HG02798 (cell line): ENCODE results near the gene ANKRD18B.
"Not testable (repeated sequence)": the region's sequence is repeated elsewhere in the genome, so short reads cannot be mapped to it uniquely, and the experiment has no call there.

ENCODE experiments used
- ATAC-seq: cut with Tn5 transposase; IDR thresholded peaks from one replicate; pipeline ENCODE4 v1.9.1; 2021; ENCODE audit warnings: mild to moderate bottlenecking; ENCODE audit not compliant: unreplicated experiment, poor library complexity

ANKRD18B gene

DNA sequence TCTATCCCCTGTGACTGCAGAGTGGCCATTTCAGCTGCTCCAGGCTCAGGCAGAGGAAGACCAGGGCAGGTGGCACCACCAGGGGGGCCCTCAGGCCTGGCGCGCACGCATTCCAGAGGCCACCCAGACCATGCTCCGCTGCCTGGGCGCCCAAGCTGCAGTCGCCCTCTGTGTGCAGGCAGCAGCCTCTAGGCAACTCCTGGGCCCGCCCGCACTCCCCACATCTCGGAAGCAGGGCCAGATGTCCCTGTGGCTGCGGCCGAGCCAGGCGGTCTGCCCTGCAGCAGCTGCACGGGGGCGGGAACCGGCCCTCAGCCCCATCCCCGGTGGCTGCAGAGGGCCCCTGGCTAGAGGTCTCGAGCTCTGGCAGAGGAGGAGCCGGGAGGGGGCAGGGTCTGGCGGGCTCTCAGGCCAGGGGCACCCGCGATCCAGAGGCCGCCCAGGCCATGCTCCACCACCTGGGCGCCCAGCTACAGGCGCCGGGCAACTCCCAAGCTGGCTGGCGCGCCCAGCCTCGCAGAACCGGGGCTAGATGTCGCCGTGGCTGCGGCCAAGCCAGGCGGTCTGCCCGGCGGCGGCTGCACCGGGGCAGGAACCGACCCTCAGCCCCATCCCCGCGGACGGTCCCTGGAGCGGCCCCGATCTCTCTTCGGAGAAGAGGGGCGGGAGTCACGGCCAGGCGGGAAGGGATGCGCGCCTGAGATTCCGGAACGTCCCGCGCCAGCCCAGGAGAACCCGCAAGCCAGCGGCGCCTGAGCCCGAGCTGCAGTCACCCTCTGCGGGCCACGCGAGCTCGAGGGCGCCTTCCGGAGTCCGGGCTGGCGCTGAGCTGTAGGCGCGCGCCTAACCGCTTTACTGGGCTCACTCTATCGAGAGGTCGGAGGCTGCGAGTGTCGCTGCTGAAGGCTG lies at the start of gene ANKRD18B:
TSS of gene ANKRD18B (plus strand) at position 855 of the 909 bp plus-strand sequence. CDS start 239 bp downstream, outside the sequence.
- not testable (repeated sequence) for ATAC-seq

- ATAC-seq, result no peak
These were observed 48.7 kb upstream of the ANKRD18B start for GRCh38 chr9:33475357-33475756.

DNA sequence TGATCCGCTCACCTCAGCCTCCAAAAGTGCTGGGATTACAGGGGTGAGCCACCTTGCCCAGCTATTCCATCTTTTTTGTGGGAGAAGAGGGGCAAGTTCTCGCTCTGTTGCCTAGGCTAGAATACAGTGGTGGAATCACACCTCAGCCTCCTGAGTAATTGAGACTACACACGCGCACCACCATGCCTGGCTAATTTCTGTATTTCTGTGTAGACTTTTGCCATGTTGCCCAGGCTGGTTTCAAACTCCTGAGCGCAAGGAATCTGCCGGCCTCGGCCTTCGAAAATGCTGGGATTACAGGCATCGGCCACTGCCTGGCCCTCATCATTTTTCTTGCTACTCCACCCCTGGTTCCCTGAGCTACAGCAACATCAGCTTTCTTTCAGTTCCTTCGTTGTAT lies 47.5 kb upstream of the ANKRD18B start:
- ATAC-seq, result no peak

DNA sequence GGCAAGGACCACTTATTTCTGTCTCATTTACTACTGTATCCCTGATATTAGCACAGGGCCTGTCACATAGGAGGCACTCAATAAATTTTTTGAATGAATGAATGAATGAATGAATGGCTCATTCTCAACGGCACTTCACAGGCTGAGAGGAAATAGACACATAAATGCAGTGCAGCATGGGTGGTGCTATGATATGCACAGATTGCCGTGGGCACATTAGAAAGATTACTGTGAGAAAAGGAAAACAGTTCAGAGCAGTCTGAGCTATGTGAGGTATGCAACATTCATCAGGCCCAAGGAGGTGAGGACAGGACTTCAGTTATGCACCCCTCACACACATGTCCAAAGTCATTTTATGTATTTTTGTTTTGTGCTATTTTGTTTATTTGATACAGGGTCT lies 43.9 kb upstream of the ANKRD18B start:
- ATAC-seq, result no peak

DNA sequence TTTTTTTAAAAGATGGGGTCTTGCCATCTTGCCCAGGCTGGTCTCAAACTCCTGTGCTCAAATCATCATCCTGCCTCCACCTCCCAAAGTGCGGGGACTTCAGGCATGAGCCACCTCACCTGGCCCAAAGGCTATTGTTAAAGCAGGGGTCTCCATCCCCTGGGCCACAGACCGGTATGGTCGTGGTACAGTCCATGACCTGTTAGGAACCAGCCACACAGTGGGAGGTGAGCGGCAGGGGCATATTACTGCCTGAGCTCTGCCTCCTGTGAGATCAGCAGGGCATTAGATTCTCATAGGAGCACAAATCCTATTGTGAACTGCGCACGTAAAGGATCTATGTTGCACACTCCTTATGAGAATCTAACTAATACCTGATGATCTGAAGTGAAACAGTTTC lies 43.1 kb upstream of the ANKRD18B start:
- no peak for ATAC-seq

- ATAC-seq, result not testable (repeated sequence)
These were observed 38.7 kb upstream of the ANKRD18B start for GRCh38 chr9:33485312-33485711.

GRCh38 chr9:33489066-33489465 lies 35.0 kb upstream of the ANKRD18B start:
- ATAC-seq, result no peak

- not testable (repeated sequence) for ATAC-seq
These were observed 30.2 kb upstream of the ANKRD18B start for GRCh38 chr9:33493819-33494218.

GRCh38 chr9:33498387-33498786 lies 25.7 kb upstream of the ANKRD18B start:
- no peak for ATAC-seq

- no peak for ATAC-seq
These were observed 17.3 kb upstream of the ANKRD18B start for GRCh38 chr9:33506626-33507370.

DNA sequence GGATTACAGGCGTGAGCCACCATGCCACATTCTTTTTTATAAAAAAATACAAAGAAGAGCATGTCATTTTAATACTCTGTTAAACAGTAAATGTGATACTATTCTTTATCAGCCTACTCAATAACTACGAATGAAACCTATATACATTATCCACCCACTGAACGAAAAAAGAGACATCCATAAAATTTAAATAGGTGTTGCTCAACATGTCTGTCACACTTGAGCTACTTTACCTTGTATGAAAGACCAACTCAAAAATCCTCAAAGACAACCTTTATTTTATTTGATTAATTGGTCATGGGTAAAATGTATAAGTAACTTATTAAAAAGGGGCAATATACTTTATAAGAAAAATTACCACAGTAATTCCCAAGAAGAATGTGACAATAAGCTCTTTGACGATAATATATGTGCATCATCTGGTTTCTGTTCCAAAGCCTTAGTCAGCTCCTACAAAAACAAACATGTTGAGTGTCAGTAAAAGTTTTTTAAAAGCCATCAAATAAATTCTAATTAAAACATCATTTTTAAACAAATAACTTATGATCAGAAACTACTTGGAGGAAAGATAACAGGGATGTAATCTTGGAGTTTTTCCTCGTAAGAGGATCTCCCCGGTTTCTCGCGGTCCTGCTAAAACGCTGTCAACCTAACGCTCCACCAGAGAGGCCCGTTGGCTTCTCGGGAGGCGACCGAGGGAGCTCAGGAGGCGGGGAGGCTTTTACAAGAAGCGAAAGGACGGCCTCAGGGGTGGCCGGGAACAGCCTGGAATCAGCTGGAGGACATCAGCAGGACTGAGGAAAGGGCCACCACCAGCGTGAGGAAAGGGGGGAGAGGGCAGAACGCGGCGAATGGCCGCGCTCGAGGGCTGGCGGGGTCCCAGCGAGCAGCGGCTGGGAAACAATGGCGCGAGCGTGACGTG lies 13.5 kb upstream of the ANKRD18B start:
- peak; percentile 70 for ATAC-seq

GRCh38 chr9:33511184-33511517 lies 12.9 kb upstream of the ANKRD18B start:
- ATAC-seq, result not testable (repeated sequence)

DNA sequence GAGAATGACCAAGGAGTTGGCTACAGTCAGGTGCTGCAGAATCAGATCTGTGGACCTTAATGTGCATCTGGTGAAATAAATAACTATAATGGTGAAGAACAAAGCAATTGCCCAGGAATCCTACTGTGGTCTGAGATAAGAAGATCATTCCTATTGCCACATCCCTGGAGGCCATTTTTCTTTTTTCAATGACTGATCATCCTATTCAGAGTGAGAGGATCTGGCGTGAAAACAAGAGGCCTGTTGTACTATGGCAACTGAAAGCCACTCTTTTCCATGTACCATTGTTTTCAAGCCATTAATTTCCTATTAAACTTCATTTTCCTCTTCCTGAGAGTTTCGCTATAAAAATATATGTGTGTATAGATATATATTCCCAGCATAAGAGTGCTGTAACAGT lies 11.5 kb upstream of the ANKRD18B start:
- ATAC-seq, result not testable (repeated sequence)

DNA sequence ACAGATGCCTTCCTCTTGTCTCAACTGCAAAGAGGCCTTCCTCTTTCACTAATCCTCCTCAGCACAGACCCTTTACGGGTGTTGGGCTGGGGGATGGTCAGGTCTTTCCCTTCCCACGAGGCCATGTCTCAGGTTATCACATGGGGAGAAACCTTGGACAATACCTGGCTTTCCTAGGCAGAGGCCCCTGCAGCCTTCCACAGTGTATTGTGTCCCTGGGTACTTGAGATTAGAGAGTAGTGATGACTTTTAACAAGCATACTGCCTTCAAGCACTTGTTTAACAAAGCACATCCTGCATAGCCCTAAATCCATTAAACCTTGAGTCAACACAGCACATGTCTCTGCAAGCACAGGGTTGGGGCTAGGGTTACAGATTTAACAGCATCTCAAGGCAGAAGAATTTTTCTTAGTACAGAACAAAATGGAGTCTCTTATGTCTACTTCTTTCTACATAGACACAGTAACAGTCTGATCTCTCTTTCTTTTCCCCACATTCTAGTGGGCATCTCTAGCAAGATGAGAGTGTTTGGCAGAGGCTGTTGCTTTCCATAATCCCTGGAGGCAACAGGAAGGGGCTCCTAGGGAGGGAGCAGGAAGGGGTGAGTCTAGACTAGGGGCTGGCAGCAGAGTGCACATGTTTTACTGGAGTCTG lies 8.6 kb upstream of the ANKRD18B start:
- ATAC-seq, result not testable (repeated sequence)

DNA sequence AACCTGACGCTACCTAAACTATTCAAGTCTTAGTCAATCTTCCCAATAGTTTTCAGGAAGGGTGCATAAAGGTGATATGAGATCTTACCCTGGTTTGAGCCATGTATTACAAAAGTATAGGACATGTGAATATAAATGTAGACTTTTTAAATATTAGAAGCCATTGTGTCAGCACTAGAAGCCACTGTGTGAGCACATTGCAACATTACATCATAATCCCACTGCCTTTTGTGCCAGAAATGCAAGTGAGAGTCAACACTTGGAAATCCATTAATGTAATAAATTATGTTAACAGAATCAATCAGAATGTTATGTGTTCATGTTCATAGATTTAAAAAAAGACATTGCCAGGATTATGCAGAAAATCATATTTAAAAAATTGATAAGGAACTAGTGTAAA lies 7.7 kb upstream of the ANKRD18B start:
- ATAC-seq, result not testable (repeated sequence)

DNA sequence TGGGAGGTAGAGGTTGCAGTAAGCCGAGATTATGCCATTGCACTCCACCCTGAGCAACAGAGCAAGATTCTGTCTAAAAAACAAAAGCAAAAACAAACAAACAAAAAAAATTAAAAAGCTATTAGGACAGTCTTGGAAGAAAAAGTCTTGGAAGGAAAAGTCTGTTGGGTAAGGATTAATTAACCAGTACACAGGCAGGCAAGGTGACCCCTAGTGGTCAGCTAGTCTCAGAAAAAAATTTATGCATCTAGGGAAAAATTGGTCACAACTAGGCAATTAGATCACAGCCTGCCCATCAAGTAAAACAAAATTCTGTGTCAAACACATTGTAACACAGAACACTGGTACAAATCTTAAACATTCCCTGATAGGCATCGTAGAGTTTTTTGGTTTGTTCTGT lies 6.7 kb upstream of the ANKRD18B start:
- ATAC-seq, result no peak

- not testable (repeated sequence) for ATAC-seq
These were observed 6.0 kb upstream of the ANKRD18B start for GRCh38 chr9:33517934-33518577.

GRCh38 chr9:33521861-33522260 lies 2.2 kb upstream of the ANKRD18B start:
- not testable (repeated sequence) for ATAC-seq

- ATAC-seq, result no peak
These were observed 376 bp downstream of the ANKRD18B start for GRCh38 chr9:33524306-33524947.
